GM18511 (cell line): ENCODE results near the gene MAF.

Experiments
- ATAC-seq: cut with Tn5 transposase; IDR thresholded peaks from one replicate; pipeline ENCODE4 v1.9.1; 2021; ENCODE audit warnings: mild to moderate bottlenecking, moderate library complexity; ENCODE audit not compliant: unreplicated experiment

MAF gene

GRCh38 chr16:79547085-79547484 lies 53.5 kb downstream of the MAF start:
- no peak for ATAC-seq
